Brain microvascular endothelial cell (primary cell): ENCODE measurements around the gene TNFAIP2.
"Not testable (repeated sequence)": the region's sequence is repeated elsewhere in the genome, so short reads cannot be mapped to it uniquely, and the experiment has no call there.

ENCODE experiments used
- DNase-seq: peaks from one replicate; pipeline ENCODE4 v3.0.0-alpha.2; 2020
- H3K27ac ChIP-seq: fragments of 250-450 bp; sonication (Bioruptor Pico); 2 replicates; pipeline ENCODE4 v1.5.1; 2020; ENCODE audit warnings: mild to moderate bottlenecking, moderate library complexity
- H3K27me3 ChIP-seq: fragments of 250-450 bp; sonication (Bioruptor Pico); replicated peaks from 2 replicates; pipeline ENCODE4 v1.5.1; 2020; ENCODE audit warnings: mild to moderate bottlenecking
- H3K36me3 ChIP-seq: fragments of 250-450 bp; sonication (Bioruptor Pico); replicated peaks from 2 replicates; pipeline ENCODE4 v1.5.1; 2020; ENCODE audit warnings: mild to moderate bottlenecking
- H3K4me3 ChIP-seq: 2 replicates; pipeline ENCODE4 v1.5.1; 2011; ENCODE audit warnings: low read depth, mild to moderate bottlenecking, control low read depth, low read length, moderate library complexity
- CTCF ChIP-seq: IDR thresholded peaks from 2 replicates; pipeline ENCODE4 v1.5.1; 2011; ENCODE audit warnings: low read depth, mild to moderate bottlenecking, moderate library complexity, low read length, control low read depth, inconsistent platforms; ENCODE audit errors: missing control alignments
- in situ Hi-C: cut with HindIII; loops from 2 replicates; pipeline ENCODE4 v1.10.0; 2017; ENCODE audit warnings: low sequenced_read_pairs, low pct_ligation_motif_present

Gene TNFAIP2

DNA sequence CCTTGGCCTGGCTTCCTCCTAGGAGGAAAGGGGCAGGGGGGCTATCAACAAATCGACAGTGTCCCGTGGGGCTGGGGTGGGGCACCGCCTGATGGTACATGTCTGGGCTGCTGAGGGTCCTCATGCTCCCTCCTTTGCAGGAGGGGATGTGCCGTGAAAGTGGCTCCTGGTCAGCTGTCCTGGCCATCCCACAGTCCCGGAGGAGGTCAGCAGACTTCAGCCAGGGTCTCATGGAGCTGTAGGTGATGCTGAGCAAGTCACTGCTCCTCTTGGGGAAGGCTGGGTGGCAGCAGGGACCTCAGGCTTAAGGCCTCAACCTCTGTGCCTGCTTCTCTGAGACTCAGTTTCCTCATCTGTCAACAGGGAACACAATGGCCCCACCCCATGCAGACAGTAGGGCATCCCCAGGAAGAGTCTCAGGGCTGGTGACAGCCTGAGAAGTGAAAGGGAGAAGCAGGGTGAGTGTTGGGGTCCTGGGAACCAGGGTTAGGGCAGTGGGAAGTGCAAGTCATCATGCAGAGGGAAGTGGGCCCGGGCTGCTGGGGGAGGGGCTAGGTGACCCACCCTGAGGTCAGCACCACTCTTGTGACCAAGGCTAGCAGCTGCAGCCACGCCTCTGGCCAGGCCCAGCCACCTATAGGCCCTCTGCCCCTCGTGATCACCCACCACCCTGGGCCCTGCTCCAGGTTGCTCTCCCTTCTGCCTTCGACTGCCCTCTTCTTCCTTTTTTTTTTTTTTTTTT lies 4.4 kb upstream of the TNFAIP2 start:
- Histone ChIP-seq H3K4me3 (no peak overlapping the region), H3K27ac (no peak overlapping the region), H3K36me3 (no peaks in the 10 kb centered on the region), H3K27me3 (no peaks in the 10 kb centered on the region)
- TF ChIP-seq CTCF = no peak
- in situ Hi-C loops = no loop called here
- DNase-seq = no peak

DNA sequence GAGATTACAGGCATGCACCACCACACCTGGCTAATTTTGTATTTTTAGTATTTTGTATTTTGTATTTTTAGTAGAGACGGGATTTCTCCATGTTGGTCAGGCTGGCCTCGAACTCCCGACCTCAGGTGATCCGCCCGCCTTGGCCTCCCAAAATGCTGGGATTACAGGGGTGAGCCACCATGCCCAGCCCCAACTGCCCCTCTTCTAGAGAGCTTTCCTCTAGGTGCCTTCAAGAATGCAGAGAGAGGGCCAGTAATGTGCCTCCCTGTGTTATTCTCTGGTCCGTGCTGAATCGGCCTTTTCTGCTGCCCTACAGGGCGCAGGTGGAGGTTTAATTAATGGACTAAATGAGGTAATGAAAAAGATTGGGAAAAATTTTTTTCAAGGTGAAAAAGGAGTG lies 3.7 kb upstream of the TNFAIP2 start:
- DNase-seq, H3K27ac ChIP-seq, H3K27me3 ChIP-seq, H3K4me3 ChIP-seq, H3K36me3 ChIP-seq, in situ Hi-C loops: not testable (repeated sequence)

- H3K27me3 ChIP-seq = no peaks in the 10 kb centered on the region
- H3K27ac ChIP-seq = no peak overlapping the region
- in situ Hi-C loops = no loop called here
- H3K4me3 ChIP-seq = no peak overlapping the region
- no peak for TF ChIP-seq CTCF
- H3K36me3 ChIP-seq = no peaks in the 10 kb centered on the region
- DNase-seq = no peak
These were observed 2.0 kb upstream of the TNFAIP2 start for GRCh38 chr14:103121121-103121845.

DNA sequence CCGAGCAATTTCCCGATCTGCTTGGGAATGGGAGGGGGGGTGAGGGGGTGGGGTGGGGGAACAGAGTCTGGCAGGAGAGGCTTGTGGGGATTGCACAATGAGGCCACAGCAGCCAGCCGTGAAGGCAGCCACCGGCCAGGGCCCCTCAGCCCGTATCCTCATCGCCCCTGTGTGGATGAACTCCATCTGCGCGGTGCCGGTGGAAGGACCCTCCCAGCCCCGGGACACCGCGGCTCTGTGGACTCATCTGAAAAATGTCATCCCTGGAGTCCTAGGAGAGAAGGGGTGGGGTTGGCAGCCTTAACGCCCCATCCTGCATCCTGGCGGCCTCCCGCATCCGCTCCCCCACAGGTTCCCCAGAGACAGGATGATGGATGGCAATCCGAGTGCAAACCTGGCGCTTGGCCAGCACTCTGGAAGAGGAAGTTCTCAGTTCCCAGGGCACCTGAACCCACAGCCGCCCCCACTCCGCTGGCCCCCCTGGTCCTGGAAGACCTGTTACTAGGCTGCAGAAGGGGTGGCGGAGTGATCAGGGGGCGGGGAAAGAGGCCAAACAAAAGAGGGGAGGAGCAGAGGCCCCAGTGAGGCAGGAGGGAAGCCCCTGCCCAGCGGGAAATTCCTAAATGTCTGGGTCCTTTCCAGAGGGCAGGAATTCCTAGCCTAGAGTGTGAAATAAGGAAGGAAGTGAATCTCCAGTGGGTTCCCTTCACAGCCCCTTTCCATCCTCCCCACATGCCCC lies 1.2 kb upstream of the TNFAIP2 start:
- no peaks in the 10 kb centered on the region for H3K27me3 ChIP-seq
- no peak for DNase-seq
- no peak overlapping the region for H3K27ac ChIP-seq
- H3K4me3 ChIP-seq = no peak overlapping the region
- in situ Hi-C loops = no loop called here
- no peak for TF ChIP-seq CTCF
- no peaks in the 10 kb centered on the region for H3K36me3 ChIP-seq

DNA sequence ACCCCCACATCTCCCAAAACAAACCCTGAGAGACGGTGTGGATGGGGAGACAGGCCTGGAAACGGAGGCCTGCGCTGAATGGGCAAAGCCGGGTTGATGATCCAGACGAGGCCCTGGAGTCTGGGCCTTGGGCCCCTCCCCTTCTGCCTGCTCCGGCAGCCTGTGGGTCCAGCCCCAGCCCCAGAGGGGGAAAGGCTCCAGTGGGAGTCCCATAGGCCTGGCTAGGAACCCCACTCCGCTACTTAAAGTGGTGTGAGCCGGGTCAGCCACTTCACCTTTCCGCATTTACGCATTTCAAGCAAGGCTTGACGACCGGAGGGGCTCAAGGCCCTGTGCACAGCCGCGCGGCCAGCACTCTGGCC lies 695 bp upstream of the TNFAIP2 start:
- H3K27me3 ChIP-seq = no peaks in the 10 kb centered on the region
- in situ Hi-C loops = no loop called here
- no peak for DNase-seq
- no peak overlapping the region for H3K4me3 ChIP-seq
- TF ChIP-seq CTCF = no peak
- no peak overlapping the region for H3K27ac ChIP-seq
- no peaks in the 10 kb centered on the region for H3K36me3 ChIP-seq
